SJSA1 (cell line): ENCODE data around the gene RTN1. TPM values are rescaled to one million over a fixed set of nuclear protein-coding genes. Genes with fewer than 3 reads are reported as not detected.

Experiments
- DNase-seq, 2 experiments: peaks; one replicate each; pipeline ENCODE4 v3.0.0-alpha.2; 2015 to 2020; ENCODE audit warnings: low spot score in 2 of 2, low read depth in 1 of 2
- H3K27ac ChIP-seq: fragments of 250-450 bp; sonication (Bioruptor Pico); 2 replicates; pipeline ENCODE4 v1.5.1; 2020; ENCODE audit warnings: mild to moderate bottlenecking, moderate library complexity
- H3K27me3 ChIP-seq: fragments of 250-450 bp; sonication (Bioruptor Pico); replicated peaks from 2 replicates; pipeline ENCODE4 v1.5.1; 2020; ENCODE audit warnings: mild to moderate bottlenecking, moderate library complexity
- H3K36me3 ChIP-seq: fragments of 250-450 bp; sonication (Bioruptor Pico); 2 replicates; pipeline ENCODE4 v1.5.1; 2020; ENCODE audit warnings: mild to moderate bottlenecking
- H3K4me1 ChIP-seq: fragments of 250-450 bp; sonication (Bioruptor Pico); replicated peaks from 2 replicates; pipeline ENCODE4 v1.6.1; 2021; ENCODE audit warnings: mild to moderate bottlenecking
- H3K4me3 ChIP-seq: fragments of 250-450 bp; sonication (Bioruptor Pico); 2 replicates; pipeline ENCODE4 v1.5.1; 2020; ENCODE audit warnings: mild to moderate bottlenecking
- H3K9me3 ChIP-seq: fragments of 250-450 bp; sonication (Bioruptor Pico); replicated peaks from 2 replicates; pipeline ENCODE4 v1.5.1; 2020; ENCODE audit warnings: mild to moderate bottlenecking
- total RNA-seq: library from RNA; depleted of rRNA; stranded (reverse); fragments of >200 nt; shearing (Covaris generic); gene quantifications from 2 replicates; pipeline ENCODE4 v1.2.3, GENCODE V29; 2014

RTN1 gene
- total RNA-seq, 1 experiment from 2014 or later: 0.18 TPM

DNA sequence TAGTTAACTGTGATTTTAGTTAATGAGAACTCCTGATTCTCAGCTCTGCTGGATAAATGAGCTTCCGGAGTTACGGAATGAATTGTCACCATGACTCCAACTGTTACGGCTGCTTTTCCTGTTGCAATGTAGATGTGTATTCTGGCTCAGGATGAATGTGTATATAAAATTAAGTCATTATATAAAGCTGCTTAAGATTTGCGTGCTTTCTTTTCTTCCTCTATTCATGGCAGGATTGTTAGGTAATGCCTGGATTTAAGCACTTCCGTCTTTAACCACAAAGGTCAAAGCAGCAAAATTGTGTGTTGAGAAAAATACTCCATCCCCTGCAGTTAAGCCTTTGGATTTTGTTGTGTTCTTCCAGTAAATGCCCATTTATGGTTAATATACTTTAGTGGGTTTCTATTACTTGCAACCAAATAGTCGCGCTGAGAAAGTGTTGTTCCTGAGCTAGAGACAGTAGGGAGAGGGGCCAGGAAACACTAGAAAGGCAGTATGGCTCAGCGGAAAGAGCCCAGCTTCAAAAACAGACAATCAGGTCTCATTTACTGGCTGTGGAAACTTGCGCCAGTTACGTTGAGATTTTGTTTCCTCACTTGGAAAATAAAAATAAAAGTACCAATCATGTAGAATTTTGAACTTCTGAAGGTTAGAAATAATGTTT, 284.6 kb downstream of the RTN1 start:
- DNase-seq: no peak
- Histone ChIP-seq H3K27ac (no peak overlapping the region), H3K4me3 (no peak overlapping the region), H3K36me3 (no peaks in the 10 kb centered on the region), H3K4me1 (no peaks in the 10 kb centered on the region), H3K9me3 (no peaks in the 10 kb centered on the region), H3K27me3 (no peaks in the 10 kb centered on the region)

DNA sequence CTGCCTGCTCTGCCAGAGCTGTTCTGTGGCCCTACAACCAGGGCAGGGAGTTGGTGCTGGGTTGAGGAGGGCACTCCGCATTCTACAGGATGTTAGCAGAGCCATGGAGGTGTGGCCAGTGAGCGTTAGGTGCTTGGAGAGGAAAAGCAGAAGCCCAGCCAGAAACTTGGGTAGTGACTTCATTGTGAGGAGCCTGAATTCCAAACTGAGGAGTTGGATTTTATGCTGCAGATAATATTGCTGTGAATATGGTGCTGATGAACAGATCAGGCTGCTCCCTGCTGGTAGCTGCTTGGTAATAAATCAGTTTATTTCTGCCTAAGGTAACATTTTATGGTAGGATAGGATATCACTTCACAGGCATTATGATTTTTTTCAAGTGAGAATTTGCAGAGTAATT, 286.8 kb downstream of the RTN1 start:
- no peaks in the 10 kb centered on the region for H3K36me3 ChIP-seq
- H3K27me3 ChIP-seq: no peaks in the 10 kb centered on the region
- no peak overlapping the region for H3K27ac ChIP-seq
- DNase-seq: no peak
- H3K9me3 ChIP-seq: no peaks in the 10 kb centered on the region
- no peak overlapping the region for H3K4me3 ChIP-seq
- no peaks in the 10 kb centered on the region for H3K4me1 ChIP-seq

DNA sequence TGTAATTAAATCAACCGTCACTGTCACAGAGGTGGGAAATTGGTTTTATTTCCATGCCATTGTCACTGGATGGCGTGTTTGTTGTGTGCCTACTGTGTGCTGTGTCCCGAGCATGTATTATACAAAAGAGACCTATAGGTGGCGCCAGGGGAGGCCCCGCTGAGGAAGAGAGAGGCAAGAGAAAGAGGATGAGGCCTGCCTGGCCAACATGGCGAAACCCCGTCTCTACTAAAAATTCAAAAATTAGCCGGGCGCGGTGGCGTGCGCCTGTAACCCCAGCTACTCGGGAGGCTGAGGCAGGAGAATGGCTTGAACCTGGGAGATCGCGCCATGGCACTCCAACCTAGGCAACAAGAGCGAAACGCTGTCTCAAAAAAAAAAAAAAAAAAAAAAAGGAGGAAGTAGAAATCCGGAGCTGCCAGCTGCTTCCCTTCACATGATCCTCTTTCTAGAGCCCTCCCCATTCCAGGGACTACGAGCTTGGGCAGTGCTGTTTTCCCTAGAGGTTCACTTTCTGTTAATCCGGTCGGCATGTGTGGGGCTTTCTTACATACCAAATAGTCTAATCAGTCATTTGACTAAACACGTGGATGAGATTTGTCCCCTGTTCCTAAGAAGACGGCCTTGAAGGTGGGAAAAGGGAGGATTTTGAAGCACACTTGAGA, 287.6 kb downstream of the RTN1 start:
- no peak overlapping the region for H3K4me3 ChIP-seq
- no peak for DNase-seq
- H3K9me3 ChIP-seq: no peaks in the 10 kb centered on the region
- H3K36me3 ChIP-seq: no peaks in the 10 kb centered on the region
- no peaks in the 10 kb centered on the region for H3K4me1 ChIP-seq
- no peaks in the 10 kb centered on the region for H3K27me3 ChIP-seq
- H3K27ac ChIP-seq: no peak overlapping the region

DNA sequence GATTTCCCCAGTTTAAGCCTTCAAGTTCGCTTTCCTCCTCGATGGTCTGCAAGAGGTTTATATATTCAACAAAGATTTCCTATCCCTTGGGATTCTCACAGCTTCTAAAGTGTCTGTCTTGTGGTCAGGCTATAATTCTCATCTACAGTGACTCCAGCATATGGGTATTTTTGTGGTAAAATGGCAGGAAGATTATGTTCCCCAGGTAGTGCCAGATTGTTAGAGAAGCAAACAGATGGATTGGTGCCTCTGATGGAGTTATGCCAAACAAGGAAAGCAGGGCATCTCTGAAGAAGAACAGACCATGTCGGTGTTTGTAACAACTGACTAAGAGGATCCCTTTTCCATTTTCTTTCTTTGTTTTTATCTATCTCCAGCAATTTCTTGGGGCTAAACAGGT, 288.4 kb downstream of the RTN1 start:
- Histone ChIP-seq H3K27ac (no peak overlapping the region), H3K4me3 (no peak overlapping the region), H3K27me3 (no peaks in the 10 kb centered on the region), H3K9me3 (no peaks in the 10 kb centered on the region), H3K4me1 (no peaks in the 10 kb centered on the region), H3K36me3 (no peaks in the 10 kb centered on the region)
- no peak for DNase-seq

DNA sequence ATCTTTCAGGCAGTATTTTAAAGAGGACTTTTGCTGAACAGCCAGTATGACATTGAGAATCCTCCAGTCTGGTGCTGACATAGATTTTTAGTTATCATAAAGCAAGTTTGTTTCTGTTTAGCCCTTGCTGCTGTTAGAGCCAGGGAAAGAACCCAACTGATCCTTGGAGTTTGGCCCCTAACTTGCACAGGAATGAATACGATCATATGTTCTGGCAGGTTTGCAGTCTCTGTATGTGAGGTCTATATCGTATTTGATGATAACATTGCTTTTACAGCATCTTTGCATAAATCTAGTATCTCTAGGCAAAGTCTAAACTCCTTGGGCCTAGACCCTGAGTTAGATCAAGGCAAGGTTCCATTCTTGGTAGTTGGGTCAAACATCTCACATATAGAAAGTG, 289.7 kb downstream of the RTN1 start:
- Histone ChIP-seq H3K9me3 (no peaks in the 10 kb centered on the region), H3K27ac (no peak overlapping the region), H3K27me3 (no peaks in the 10 kb centered on the region), H3K4me3 (no peak overlapping the region), H3K4me1 (no peaks in the 10 kb centered on the region), H3K36me3 (no peaks in the 10 kb centered on the region)
- no peak for DNase-seq

DNA sequence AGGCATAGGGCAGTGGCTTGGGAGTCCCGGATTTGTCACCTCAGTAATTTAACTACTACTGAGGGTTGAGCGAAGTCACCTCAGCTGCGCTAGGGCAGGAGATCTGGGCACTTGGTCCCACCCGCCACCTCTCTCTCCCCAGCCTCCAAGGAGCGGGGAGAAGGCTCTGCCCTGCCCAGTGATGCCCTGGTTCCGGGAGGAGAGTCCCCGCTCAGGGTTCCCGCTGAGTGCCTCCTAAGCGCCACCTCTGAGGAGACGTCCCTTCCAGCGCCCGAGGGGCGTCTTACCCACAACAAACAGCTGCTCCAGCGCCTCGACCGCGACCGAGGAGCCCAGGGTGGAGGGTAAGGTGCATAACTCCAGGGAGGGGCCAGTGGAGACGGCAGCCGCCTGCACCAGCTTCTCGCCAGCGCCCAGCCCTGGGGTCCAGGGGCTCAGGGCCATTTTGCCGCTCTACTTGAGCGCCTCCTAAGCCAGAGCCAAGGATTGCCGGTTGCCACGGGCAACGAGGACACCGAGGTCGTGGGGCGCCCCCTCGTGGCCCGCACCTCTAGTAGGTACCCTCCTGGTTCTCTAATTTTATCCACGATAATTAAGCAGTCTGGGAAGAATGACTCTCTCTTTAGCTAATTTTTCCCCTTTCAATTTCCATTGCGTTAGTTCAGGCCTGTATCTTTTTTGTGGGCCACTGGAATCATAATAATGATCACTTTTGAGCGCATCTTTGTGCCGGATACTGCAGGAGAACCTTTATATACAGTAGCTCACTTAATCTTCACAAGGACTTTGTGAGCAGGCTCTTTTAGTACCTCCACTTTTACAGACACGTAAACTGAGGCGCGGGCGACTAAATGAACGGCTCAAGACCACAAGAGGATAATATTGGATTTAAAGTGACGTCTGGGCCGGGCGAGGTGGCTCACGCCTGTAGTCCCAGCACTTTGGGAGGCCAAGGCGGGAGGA, 294.0 kb downstream of the RTN1 start, which contains the start of gene CCDC175:
CCDC175 (minus strand) TSS at position 481 of the 963 bp plus-strand sequence; CDS start at position 444, 37 bp downstream.
- no peaks in the 10 kb centered on the region for H3K27me3 ChIP-seq
- no peaks in the 10 kb centered on the region for H3K9me3 ChIP-seq
- H3K36me3 ChIP-seq: no peaks in the 10 kb centered on the region
- no peaks in the 10 kb centered on the region for H3K4me1 ChIP-seq
- no peak within 1 kb of the TSS for H3K27ac ChIP-seq
- DNase-seq: peak in 1 of 2 experiments; percentile 33
- H3K4me3 ChIP-seq: no peak within 1 kb of the TSS

DNA sequence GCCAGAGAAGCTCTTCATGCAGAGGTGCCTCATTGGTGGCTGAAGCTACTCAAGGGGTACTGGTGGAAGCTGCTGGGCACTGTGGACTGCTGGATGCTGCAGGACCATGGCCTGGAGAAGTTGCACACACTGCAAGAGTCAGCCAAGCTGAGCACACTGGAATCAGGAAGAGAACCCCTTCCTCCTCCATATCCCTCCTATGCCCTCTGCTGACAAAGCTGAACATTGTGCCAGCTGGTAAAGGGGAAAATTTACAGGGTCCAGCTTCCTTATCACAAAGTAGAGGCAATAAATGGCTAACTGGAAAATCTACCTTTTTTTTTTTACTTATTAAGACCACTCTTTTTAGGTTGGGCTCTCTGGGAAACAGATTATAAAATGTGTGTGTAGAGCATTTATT, 300.5 kb downstream of the RTN1 start:
- Histone ChIP-seq H3K4me1 (no peaks in the 10 kb centered on the region), H3K36me3 (no peaks in the 10 kb centered on the region), H3K4me3 (no peak overlapping the region), H3K9me3 (no peaks in the 10 kb centered on the region), H3K27ac (no peak overlapping the region), H3K27me3 (no peaks in the 10 kb centered on the region)
- DNase-seq: no peak

DNA sequence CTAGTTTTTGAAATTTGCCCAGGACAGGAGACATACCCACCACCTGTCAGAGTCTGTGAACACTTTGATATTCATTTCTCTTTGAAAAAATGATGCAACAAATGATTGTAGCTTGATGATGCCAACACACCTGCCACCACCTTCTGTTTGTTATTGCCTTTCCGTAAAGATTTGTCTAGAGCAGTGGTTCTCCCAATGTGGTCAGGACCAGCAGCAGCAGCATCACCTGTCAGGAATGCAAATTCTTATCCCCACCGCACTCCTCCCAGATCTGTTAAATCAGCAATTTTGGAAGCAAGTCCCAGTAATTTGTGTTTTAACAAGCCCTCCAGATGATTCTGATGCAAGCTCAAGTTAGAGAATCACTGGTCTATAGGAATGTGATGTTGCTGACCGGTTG, 303.9 kb downstream of the RTN1 start:
- H3K9me3 ChIP-seq: no peaks in the 10 kb centered on the region
- no peak overlapping the region for H3K4me3 ChIP-seq
- no peak for DNase-seq
- no peak overlapping the region for H3K27ac ChIP-seq
- no peaks in the 10 kb centered on the region for H3K36me3 ChIP-seq
- no peaks in the 10 kb centered on the region for H3K27me3 ChIP-seq
- no peaks in the 10 kb centered on the region for H3K4me1 ChIP-seq

DNA sequence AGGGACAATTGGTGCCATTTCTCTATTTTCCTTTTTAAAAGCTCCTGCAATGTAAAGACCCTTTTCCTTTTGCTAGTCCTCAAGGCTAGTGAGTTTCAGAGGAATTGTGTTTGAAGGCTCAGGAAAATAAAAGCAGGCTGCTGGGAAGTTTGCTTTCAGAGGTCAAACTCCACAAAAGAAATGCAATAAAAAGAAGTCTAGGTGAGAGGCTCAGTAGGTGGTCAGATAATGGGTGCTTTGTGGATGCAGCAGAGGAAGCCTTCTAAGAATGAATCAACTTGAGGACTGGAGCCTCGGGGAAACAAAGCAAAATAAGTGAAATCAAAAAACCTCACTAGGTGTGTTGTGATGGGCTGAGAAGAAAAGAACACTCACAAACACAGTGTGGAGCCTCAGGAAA, 304.3 kb downstream of the RTN1 start:
- no peaks in the 10 kb centered on the region for H3K36me3 ChIP-seq
- H3K4me1 ChIP-seq: no peaks in the 10 kb centered on the region
- H3K4me3 ChIP-seq: no peak overlapping the region
- DNase-seq: no peak
- no peaks in the 10 kb centered on the region for H3K27me3 ChIP-seq
- no peaks in the 10 kb centered on the region for H3K9me3 ChIP-seq
- no peak overlapping the region for H3K27ac ChIP-seq

DNA sequence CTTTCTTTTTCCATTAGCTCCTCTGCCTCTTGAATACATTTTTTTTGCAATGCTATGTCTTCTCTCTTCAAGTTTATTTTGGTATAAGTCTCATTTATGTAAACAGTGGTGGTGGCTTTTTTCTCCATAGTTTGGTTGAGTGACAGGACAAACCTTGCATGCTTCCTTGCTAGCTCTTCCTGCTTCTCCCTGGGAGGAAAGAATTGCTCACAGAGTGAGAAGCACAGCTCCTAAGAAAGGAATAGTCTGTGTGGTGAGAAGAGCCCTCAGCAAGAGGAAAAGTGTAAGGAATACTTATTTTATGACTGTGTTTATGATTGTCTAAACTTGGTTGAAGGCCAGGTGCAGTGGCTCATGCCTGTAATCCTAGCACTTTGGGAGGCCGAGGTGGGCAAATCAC, 305.5 kb downstream of the RTN1 start:
- Histone ChIP-seq H3K27me3 (no peaks in the 10 kb centered on the region), H3K4me3 (no peak overlapping the region), H3K36me3 (no peaks in the 10 kb centered on the region), H3K9me3 (no peaks in the 10 kb centered on the region), H3K27ac (no peak overlapping the region), H3K4me1 (no peaks in the 10 kb centered on the region)
- DNase-seq: no peak

DNA sequence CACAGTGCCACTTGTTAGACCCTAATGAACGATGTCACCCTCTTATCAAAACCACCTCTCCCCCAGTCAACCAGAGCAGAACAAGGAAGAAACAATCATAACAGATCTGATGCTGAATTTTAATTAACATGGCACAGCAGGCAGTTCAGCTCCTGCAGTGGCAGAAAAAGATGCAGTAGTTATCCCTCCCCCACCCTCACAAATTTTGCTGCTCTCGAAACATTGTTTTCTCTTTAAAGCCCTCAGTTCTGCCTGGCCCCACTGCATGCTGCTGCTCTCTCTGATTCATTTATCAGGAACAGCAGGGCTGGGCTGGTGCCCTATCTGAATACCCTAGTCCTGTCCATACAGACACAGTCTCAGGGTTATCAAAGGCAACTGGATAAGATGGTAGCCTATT, 306.2 kb downstream of the RTN1 start:
- Histone ChIP-seq H3K4me3 (no peak overlapping the region), H3K27ac (no peak overlapping the region), H3K36me3 (no peaks in the 10 kb centered on the region), H3K27me3 (no peaks in the 10 kb centered on the region), H3K4me1 (no peaks in the 10 kb centered on the region), H3K9me3 (no peaks in the 10 kb centered on the region)
- DNase-seq: no peak

DNA sequence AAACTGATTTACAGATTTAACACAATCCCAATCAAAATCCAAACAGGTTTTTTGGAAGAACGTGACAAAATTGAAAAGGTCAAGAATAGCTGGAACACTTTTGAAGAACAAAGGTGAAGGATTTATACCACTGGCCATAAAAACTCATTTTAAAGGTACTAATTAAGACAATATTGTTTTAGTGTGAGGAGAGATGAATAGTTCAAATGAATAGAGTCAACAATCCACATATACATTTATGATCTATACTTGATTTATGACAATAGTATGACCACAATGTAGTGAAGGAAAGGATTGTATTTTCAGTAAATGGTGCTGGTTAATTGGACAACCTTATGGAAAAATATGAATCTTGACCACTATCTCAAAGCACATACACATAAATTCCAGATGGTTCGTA, 323.3 kb downstream of the RTN1 start:
- Histone ChIP-seq H3K4me3 (no peak overlapping the region), H3K36me3 (no peaks in the 10 kb centered on the region), H3K27ac (no peak overlapping the region), H3K9me3 (no peaks in the 10 kb centered on the region), H3K27me3 (no peaks in the 10 kb centered on the region), H3K4me1 (no peaks in the 10 kb centered on the region)
- DNase-seq: no peak
